Right ventricle myocardium inferior (tissue), 1 donor: ENCODE measurements around the gene PRPF8. TPM values are rescaled to one million over a fixed set of nuclear protein-coding genes. Genes with fewer than 3 reads are reported as not detected.

Experiments
- ATAC-seq: fragments of 200-7000 bp; cut with Tn5 transposase; one replicate; pipeline ENCODE4 v1.9.1; 2020; ENCODE audit warnings: mild to moderate bottlenecking, moderate library complexity
- DNase-seq: peaks from one replicate; pipeline ENCODE4 v3.0.0; 2021; ENCODE audit errors: missing footprints
- intact Hi-C: fragments of 100-400 bp; cut with DNase I; formaldehyde crosslinking; loops from one replicate; pipeline ENCODE4 v1.11.0; 2022
- total RNA-seq: library from RNA; stranded (reverse); fragmentation: NEBNext Ultra II Directional; extraction: Animal tissue kit (Norgen Biotek cat#: 25700); gene quantifications from one replicate; pipeline ENCODE4 v1.2.1, GENCODE V29; 2021
- donor health status: DM: no; HTN: yes; CAD: no; lungs with severe emphysema.

The PRPF8 gene
- total RNA-seq, 1 donor from 2014 or later, result 120 TPM

GRCh38 chr17:1617620-1618174, 67.0 kb downstream of the PRPF8 start:
- DNase-seq (peak; percentile 60), ATAC-seq (peak; percentile 73)
- intact Hi-C loops, result no loop called here

- ATAC-seq, result no peak
- intact Hi-C loops, result no loop called here
These were observed 68.6 kb downstream of the PRPF8 start for GRCh38 chr17:1616101-1616500.

GRCh38 chr17:1612400-1612799, 72.3 kb downstream of the PRPF8 start:
- intact Hi-C loops, result no loop called here
- DNase-seq, result peak; percentile 34
- ATAC-seq, result no peak

More at GRCh38 chr17:1616101-1616500, 68.6 kb downstream of the PRPF8 start:
- DNase-seq, result peak; percentile 50

DNA sequence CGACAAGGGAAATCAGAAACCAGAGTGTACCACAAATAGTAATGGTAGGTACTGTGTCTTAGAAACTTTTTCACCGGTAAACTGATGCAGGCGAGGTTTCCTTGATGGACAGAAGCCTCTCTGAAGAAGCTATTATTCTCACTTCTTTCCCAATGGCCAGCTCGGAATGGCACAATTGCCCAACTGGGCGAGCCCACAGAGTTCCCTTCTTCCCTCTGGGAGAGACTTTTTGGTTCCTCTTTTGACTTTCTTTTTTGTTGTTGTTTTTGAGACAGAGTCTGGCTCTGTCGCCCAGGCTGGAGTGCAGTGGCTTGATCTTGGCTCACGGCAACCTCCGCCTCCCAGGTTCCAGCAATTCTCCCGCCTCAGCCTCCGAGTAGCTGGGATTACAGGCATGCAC, 73.0 kb downstream of the PRPF8 start:
- DNase-seq, result peak; percentile 77
- peak; percentile 29 for ATAC-seq
- intact Hi-C loops, result no loop called here

DNA sequence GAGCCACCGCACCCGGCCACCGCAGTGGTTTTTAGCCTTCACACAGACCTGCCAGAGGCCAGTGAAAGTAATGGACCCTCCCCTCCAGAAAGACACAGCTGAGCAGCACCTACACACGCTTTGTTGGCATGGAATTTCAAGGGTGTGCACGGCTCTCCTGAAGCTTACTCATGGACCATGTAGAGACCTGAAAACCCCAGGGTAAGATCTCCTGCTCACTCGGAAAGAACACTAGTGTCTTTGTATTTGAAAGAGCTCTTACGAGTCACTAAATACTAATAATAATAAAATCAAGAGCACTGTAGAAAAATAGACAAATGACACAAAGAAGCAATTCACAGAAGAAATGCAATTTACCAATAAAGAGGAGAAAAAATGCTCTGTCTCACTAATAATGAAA, 76.0 kb downstream of the PRPF8 start:
- DNase-seq (no peak), ATAC-seq (no peak)
- intact Hi-C loops, result no loop called here

- peak; percentile 20 for DNase-seq
- intact Hi-C loops, result no loop called here
- no peak for ATAC-seq
These were observed 76.7 kb downstream of the PRPF8 start for GRCh38 chr17:1607971-1608320.

- no peak for ATAC-seq
- peak; percentile 50 for DNase-seq
These were observed 78.2 kb downstream of the PRPF8 start for GRCh38 chr17:1606352-1606985.

GRCh38 chr17:1605681-1606351, 78.9 kb downstream of the PRPF8 start:
- ATAC-seq, result no peak
- intact Hi-C loops, result no loop called here
- DNase-seq, result peak; percentile 28

More at GRCh38 chr17:1606352-1606985, 78.2 kb downstream of the PRPF8 start:
- intact Hi-C loops, result no loop called here

- intact Hi-C loops, result no loop called here
- peak; percentile 64 for DNase-seq
- ATAC-seq, result no peak
These were observed 79.7 kb downstream of the PRPF8 start for GRCh38 chr17:1604831-1605528.

DNA sequence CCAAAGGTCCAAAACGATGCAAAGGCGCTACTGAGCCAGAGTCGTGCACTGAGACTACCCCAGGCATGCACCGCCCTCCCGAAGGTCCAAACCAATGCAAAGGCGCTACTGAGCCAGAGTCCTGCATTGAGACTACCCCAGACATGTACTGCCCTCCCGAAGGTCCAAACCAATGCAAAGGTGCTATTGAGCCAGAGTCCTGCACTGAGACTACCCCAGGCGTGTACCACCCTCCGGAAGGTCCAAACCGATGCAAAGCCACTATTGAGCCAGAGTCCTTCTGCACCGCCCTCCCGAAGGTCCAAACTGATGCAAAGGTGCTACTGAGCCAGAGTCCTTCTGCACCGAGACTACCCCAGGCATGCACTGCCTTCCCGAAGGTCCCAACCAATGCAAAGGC, 83.1 kb downstream of the PRPF8 start:
- intact Hi-C loops, result no loop called here
- ATAC-seq, result no peak
- DNase-seq, result no peak

Other genes starting within 250 kb of the PRPF8 start
- 43.9 TPM for gene CRK, start 228.6 kb downstream of the PRPF8 start, total RNA-seq
- 196 TPM for gene MYO1C, start 192.2 kb downstream of the PRPF8 start, total RNA-seq
- 35.4 TPM for gene INPP5K, start 168.3 kb downstream of the PRPF8 start, total RNA-seq
- 52.9 TPM for gene PITPNA, start 122.1 kb downstream of the PRPF8 start, total RNA-seq
- gene SLC43A2, start 56.0 kb downstream of the PRPF8 start, total RNA-seq, result 5.5 TPM
- 12.4 TPM for gene SCARF1, start 39.1 kb downstream of the PRPF8 start, total RNA-seq
- gene RILP, start 35.0 kb downstream of the PRPF8 start, total RNA-seq, result 73.0 TPM
- gene TLCD2, start 25.5 kb upstream of the PRPF8 start, total RNA-seq, result 2.4 TPM
- gene WDR81, start 39.8 kb upstream of the PRPF8 start, total RNA-seq, result 10.4 TPM
- 0.73 TPM for gene SERPINF2, start 58.0 kb upstream of the PRPF8 start, total RNA-seq
- gene SERPINF1, start 77.2 kb upstream of the PRPF8 start, total RNA-seq, result 198 TPM
- 9.9 TPM for gene SMYD4, start 145.0 kb upstream of the PRPF8 start, total RNA-seq
- gene RPA1, start 145.1 kb upstream of the PRPF8 start, total RNA-seq, result 56.3 TPM